Measurements from ENCODE around the gene CLIP1.

GRCh38 chr12:122399592-122400373 lies 22.7 kb downstream of the CLIP1 start:
- TF ChIP-seq CTCF (IDR thresholded peaks at IDR 0.05), result peak in 1 of 3 donors; percentile 43
- TF ChIP-seq POLR2A (IDR thresholded peaks at IDR 0.05), result no peak
